CD4-positive, alpha-beta T cell treated with Interleukin-17A for 4 hours (primary cell): ENCODE results near the gene FYN.

Experiments
- DNase-seq: peaks from one replicate; pipeline ENCODE4 v3.0.0-alpha.2; 2020; ENCODE audit warnings: mixed read lengths

Gene FYN

GRCh38 chr6:111673937-111674336 is 199.3 kb downstream of the FYN start:
- no peak for DNase-seq

GRCh38 chr6:111673532-111673931 is 199.7 kb downstream of the FYN start:
- DNase-seq, result no peak

DNA sequence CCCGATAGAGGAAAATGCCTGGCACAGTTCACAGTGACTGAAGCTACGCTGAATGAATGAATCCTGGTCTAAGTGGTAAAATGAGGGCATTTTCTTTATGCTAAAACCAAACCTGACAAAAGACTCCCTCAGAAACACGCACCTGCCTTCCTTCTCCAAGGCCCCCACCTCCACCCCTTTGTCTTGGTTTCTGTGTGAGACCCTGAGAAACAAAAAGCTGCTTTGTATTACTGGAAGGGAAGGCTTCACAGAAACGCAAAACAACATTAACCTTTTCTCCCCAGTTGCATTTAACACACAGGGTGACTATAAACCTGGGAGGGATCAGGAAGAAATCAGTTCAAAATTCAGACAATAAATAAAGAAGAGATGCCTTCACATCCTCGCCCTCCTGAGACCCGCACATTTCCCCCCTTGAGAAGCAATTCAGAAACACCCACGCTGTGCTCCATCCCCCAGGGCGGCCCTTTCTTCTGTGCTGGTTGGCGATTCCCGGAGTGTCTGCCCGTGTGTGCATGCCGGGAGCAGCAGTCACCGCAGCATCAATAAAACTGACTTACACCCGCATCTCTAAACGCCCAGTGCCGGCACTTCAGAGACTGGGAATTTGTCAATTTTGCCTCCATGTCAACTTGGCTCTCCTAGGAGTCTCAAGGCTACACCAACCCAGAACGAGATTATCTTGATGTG is 200.3 kb downstream of the FYN start:
- DNase-seq, result no peak

GRCh38 chr6:111669326-111669725 is 203.9 kb downstream of the FYN start:
- no peak for DNase-seq

DNA sequence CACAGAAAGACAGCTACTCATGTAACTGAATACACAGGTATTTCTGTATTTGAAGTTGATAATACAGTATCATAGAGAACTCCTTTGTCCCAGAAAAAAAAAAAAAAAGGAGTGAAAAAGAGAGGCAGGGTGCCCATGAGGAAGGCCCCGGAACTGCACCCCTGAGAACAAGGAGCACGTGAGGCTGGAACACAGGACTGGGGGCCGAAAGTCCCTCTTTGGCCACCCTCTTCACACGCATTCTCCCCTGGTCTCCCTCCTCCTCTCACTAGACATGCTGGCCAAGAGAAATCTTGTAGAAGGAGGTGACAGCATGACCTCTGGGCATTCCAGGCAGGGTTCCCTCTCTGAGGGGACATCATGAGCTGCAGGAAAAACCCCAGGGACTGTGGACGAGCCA is 204.8 kb downstream of the FYN start:
- no peak for DNase-seq

DNA sequence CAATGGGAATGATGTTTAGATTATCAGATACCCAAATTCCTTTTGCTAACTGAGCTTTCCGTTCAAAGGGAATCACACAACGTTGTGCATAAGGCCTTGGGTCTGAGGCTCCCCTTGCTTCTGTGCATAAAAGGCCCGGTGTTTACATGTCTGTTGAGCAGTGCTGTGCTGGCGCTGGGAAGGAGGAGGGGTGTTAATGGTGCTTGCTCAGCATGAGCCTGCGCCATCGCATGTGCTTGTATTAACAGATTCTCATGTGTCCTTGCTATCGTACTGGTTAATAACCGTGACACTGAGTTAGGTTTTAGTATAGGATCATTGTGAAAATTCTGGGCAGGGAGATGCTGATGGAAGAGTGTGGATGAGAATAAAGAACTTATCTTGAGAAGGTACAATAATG is 205.3 kb downstream of the FYN start:
- DNase-seq, result no peak

DNA sequence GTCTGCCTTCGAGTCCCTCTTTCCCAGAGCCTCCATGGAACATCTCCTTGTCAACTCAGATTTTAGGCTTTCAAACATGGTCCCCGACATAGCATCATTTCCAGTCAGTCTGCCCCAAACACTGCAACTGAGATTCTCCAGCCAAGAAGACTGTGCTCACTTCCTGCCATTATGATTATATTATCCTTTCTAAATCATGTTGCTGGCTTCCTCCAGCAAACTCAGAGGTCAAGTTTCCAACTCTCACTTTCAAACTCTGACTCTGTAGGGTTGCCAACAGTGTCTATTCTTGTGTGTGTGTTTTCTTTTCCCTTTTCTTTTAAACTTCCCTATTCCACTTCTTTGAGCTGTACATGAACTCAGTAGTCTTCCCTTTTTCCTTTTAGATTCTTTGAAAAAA is 206.4 kb downstream of the FYN start:
- no peak for DNase-seq

- no peak for DNase-seq
Measured at GRCh38 chr6:111664565-111665030, 208.7 kb downstream of the FYN start.

DNA sequence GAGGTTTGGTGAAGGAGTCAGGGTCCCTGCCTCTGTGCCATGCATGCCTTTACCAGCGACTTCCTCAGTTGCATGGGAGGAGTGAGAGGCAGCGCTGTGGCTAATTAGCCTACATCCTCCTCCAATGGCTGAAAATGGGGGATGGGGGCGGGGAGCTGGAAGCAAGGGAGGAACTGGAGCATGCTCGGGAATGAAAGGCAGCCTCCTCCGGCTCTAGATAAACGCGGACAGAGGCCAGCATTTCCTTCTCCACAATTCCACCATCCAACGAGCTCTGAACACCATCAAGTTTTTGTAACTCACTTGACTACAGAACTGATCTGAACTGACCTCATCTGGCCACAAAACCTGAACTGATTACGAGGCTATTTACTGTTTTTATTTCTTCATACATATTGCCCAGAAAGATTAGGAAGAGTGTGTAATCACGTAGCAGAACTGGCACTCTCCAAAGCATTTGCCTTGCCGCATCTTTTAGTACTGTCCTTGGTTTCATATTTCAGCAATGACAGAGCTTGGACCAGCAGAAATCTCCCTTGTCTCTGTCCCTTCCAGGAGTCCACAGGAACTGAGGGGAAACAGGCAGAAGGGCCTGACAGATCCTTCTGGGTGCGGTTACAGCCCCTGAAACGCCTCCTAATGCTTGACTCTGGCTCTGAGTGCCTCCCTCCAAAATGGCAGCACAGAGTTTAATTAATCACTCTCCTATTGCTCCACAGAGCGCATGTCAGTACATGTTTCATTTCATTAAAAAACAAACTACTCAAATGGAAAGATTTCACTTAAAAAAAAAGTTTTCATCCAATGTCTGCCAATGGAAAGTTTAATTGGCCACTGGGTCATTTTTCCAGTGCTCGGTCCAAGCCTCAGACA is 209.3 kb downstream of the FYN start:
- no peak for DNase-seq

GRCh38 chr6:111662794-111663593 is 210.3 kb downstream of the FYN start:
- DNase-seq, result no peak

- no peak for DNase-seq
Measured at GRCh38 chr6:111662072-111662793, 211.0 kb downstream of the FYN start.

GRCh38 chr6:111661541-111662061 is 211.7 kb downstream of the FYN start:
- no peak for DNase-seq

DNA sequence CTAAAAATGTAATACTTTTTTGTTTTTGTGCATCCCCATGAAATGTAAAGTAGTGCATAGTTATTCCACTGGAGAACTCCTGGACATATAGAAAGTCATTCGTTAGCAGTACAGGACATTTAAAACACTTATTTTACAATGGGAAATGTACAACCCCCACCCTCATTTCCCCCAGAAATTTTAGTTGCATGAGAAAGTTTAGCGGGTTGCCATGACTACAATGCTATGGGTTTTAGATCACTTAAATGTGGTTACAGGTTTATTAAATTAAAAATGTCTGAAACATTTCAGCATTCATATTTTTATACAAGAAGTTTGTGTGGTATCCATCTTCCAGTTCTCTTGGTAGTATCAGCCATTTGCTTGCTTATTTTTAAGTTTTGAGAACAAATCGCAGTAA is 212.7 kb downstream of the FYN start:
- DNase-seq, result no peak

DNA sequence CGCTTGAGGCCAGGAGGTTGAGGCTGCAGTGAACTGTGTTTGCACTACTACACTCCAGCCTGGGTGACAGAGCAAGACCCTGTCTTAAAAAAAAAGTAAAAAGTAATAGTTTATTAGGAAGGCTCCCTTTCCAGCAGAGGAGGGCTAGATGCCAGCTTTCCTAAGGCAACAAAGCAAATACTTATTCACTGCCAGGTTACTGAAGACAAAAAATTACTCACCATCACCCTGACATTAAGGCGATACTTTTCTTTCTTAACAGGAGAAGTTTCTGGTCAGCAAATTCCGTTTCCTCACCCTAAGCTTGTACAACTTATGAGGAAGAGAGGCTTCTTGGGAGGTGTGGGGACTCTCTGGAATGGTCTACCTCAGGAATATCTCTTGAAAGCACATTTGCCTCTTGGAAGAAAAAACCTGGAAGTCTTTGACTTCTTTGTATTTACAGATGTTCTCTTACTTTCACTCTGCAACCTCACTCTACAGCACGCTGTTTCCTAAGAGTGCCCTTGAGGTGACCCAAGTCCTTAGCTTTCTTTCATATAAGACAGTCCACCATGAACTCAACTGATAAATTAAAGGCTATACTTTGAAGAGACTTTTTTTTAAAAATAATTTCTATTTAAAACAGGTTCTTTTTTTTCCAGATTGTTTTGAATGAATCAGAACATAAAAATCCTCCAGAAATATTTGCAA is 214.6 kb downstream of the FYN start:
- DNase-seq, result no peak

DNA sequence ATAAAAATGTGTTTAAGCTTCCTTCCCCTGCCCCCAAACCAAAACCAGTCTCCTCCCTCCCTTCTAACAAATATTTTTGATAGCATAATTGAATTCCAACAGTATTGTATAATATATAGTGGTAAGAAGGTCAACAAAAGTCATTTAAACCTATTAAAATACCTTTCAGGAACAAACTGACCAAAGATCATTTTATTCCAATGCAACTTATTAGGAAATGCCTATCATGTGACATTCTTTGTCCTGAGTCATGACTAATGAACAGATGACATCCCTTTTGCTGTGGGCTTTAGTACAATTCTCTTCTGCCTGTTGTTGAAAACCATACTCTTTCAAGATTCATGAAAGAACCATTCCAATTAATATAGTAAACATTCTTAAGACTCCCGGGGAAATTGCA is 216.1 kb downstream of the FYN start:
- DNase-seq, result no peak

GRCh38 chr6:111653979-111654378 is 219.3 kb downstream of the FYN start:
- no peak for DNase-seq

GRCh38 chr6:111653434-111653833 is 219.8 kb downstream of the FYN start:
- no peak for DNase-seq

DNA sequence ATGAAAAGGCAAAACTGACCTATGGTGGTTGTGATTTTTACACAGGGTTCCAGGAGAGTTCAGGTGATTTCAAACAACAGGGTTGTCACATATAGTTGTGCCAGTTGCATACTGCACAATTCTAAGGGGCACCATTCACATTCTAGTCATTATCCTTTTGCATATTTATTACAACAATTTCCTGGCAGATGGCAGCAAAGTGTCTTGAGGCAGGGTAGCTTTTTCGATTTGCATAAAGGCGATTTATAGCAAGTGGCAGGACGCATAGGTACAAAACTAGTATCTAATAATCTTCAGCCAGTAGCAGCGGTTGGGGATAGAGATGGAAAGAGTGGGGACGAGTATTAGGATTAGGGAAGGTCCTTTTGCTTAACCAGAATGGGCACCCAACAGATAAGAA is 221.1 kb downstream of the FYN start:
- DNase-seq, result no peak

DNA sequence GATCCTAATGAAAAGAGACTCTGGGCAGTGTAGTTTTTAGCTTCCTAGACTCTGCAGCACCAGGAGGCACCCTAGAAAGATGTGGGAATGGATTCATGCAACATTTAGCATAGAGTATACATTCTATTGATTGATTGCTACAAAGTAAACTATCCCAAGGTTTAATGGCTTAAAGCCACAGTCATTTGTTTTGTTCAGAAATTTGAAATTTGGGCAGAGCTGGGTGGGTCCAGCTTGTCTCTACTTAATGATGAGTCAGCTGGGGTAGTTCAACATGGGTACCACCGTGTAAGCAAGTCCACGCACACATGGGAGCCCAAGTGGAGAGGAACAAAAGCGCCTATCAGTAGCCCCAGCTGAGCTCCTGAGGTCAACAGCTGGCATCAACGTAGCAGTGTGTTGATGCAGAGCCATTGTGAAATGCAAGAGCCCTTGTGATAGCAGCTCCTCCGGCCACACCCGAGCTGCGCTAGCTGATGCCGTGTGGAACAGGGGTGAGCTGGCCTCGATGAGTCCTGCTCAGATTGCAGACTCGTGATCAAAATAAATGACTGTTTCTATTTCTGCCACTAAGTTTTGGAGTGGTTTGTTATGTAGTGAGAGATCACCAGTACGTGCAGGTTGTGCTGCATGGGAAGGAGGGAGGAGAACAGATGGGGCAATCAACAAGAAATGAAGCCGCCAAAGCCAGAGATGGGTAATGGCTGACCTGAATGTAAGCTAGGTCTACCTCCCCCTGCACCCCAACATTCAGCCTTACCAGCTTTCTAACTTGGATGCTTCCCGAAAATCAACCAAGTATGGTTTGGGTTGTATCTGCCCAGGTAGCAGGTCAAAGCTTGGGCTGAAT is 221.8 kb downstream of the FYN start:
- DNase-seq, result no peak

- DNase-seq, result no peak
Measured at GRCh38 chr6:111650049-111650448, 223.2 kb downstream of the FYN start.

DNA sequence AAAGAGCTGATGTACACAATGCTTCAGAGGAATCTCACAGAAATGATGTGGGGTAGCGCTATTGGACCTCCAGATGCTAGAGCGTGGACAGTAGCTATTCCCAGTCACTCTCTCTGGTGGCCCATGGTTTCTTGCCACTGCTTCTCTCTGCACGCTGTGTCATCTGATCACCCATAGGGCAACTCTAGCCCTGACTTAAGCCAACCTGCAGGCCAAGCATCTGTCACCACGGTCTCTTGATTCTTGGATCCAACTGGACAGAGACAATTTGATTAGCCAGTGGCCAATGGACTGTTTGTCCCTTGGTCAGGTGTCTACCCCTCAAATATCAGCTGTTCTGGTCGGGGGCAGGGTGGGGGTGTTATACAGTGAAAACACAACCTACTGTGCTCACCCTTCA is 225.2 kb downstream of the FYN start:
- no peak for DNase-seq
